ENCODE results near the gene ERCC6L2. TPM values are rescaled to one million over a fixed set of nuclear protein-coding genes. Genes with fewer than 3 reads are reported as not detected.

The ERCC6L2 gene, protein sequence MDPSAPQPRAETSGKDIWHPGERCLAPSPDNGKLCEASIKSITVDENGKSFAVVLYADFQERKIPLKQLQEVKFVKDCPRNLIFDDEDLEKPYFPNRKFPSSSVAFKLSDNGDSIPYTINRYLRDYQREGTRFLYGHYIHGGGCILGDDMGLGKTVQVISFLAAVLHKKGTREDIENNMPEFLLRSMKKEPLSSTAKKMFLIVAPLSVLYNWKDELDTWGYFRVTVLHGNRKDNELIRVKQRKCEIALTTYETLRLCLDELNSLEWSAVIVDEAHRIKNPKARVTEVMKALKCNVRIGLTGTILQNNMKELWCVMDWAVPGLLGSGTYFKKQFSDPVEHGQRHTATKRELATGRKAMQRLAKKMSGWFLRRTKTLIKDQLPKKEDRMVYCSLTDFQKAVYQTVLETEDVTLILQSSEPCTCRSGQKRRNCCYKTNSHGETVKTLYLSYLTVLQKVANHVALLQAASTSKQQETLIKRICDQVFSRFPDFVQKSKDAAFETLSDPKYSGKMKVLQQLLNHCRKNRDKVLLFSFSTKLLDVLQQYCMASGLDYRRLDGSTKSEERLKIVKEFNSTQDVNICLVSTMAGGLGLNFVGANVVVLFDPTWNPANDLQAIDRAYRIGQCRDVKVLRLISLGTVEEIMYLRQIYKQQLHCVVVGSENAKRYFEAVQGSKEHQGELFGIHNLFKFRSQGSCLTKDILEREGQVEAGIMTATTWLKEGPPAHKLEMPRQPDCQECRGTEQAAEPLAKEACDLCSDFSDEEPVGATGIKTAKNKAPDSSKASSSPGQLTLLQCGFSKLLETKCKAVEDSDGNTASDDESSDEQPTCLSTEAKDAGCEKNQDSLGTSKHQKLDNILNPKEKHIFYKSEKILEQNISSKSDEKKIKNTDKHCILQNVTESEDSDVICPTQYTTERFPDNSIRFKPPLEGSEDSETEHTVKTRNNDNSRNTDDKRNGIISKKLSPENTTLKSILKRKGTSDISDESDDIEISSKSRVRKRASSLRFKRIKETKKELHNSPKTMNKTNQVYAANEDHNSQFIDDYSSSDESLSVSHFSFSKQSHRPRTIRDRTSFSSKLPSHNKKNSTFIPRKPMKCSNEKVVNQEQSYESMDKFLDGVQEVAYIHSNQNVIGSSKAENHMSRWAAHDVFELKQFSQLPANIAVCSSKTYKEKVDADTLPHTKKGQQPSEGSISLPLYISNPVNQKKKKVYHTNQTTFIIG (N-terminal part only)
- polyA plus RNA-seq (ENCODE audit: insufficient read depth in 1 of 5, insufficient read length in 5 of 5, low replicate concordance in 1 of 5), result 10 to 100 TPM; 30.3 to 57.2 (median 55.2) TPM
- long read RNA-seq, donor 1, partial matches to known transcripts, result 0 of 2 reads
- long read RNA-seq, donor 1, other reads (novel, unspliced or antisense), result 0 of 2 reads
- long read RNA-seq, donor 2, result 0 reads
- long read RNA-seq, donor 3, partial matches to known transcripts, result 0 of 1 reads
- long read RNA-seq, donor 3, other reads (novel, unspliced or antisense), result 0 of 1 reads
- long read RNA-seq, donor 4, partial matches to known transcripts, result 5 of 6 reads
- long read RNA-seq, donor 4, other reads (novel, unspliced or antisense), result 0 of 6 reads
- long read RNA-seq, donor 5, partial matches to known transcripts, result 5 of 5 reads
- long read RNA-seq, donor 5, other reads (novel, unspliced or antisense), result 0 of 5 reads
- long read RNA-seq, donor 6, partial matches to known transcripts, result 5 of 7 reads
- long read RNA-seq, donor 6, other reads (novel, unspliced or antisense), result 0 of 7 reads
- long read RNA-seq, donor 7, partial matches to known transcripts, result 10 of 11 reads
- long read RNA-seq, donor 7, other reads (novel, unspliced or antisense), result 0 of 11 reads
- long read RNA-seq, donor 8, result 0 reads

DNA sequence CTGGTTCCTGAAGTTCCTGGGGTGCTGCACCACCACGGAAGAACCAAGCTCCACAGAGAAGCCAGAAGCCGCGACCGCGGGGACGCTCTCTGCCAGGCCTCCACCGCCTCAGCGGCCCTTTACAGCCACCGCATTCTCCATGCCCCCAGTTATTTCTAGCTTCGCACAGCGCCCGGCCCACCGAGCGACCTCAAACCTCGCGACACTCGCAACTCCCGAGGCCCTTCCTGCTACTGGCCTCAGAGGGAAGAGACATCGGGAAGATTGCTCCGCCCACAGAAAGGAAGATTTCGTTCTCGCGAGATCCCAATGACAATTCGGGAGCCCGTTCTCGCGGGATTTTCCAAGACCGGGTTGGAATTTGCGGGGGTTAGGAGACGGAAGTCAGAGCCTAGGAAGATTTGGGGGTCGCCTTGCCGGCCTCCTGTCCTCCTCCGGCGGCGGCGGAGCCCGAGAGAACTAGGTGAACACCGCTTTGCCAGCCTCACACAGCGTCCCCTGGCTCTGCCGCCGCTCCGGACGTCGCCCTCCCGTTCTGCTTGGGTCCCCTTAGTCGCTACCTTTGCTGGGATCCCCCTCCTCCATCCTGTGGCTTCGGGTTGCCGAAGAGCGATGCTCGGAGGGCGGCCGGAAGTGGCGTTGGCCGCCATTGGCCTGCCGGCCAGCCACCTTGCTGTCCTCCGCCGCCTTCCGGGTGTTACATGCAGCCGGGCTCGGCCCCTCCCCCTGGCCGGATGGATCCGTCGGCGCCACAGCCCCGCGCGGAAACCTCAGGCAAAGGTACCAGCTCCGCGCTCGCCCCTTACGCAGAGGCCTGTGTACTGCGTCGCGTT lies at the start of gene ERCC6L2:
TSS of gene ERCC6L2 (plus strand) at position 387 of the 833 bp plus-strand sequence. CDS start at position 735, 348 bp downstream.
- peak; percentile 98 to 99 for DNase-seq

DNA sequence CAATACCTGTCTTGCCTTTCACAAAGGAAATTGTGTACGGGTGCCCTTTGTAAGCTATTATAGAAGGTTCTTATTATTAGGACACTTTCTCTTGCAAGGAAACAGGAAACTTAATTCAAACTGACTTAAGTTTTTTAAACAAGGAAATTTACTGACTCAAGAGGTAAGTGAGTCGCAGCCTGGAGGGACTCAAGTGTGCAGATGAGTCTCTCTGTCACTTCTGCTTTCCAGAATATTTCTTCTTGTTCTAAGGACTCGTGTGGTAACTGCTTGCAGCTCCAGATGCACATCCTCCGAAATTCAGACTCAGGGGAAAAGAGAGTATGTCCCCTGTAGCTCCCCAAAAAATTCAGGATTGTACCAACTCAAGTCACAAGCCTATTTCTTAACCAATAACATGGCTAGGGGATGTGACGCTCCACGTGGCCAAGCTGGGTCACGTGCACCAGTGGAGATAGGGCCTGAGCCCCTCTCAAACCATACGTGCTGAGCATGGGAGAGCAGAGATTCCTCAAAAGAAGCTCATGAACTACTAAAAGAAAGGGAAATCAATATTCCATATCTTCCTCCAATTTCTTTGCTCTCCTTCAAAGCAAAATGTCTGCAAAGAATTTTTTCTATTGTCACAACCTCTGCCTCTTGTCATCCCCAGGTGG lies 49.2 kb upstream of the ERCC6L2 start:
- no peak for DNase-seq

DNA sequence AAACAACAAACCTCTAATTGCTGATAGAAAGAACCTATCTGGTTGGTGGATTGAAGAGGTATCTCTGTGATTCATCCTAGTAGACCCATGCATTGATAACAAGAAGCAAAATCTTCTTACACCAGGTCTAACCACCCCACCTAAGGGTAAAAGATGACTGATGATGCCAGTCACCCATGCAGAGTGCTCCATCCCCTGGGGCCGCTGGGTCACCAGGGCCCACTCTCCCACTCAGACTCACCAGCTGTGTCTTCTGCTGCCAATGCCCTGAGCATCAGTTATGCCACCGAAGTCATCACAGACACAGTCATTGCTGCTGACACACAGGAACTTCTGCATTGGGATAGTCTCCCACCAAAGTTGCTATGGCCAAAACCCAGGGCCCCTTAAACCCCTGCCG lies 44.7 kb upstream of the ERCC6L2 start:
- no peak for DNase-seq

DNA sequence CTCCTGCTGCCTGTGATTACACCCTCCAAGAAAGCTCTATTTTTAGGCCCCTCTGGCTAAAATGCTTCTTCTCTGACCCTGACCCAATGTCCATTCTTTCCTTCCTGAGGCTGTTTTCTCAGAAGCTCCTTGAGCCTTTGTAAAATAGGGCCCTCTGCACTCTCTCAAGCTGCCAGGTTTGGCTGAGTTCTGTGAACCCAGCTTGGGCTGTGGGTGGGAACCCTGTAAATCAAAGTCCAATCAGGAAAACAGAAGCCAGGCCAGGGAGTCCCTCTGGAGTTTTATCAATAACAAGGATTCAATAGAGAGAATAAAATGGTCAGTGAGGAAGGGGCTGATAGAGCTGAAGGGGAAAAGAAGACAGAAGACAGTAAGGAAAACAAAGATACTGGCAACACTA lies 43.7 kb upstream of the ERCC6L2 start:
- no peak for DNase-seq

DNA sequence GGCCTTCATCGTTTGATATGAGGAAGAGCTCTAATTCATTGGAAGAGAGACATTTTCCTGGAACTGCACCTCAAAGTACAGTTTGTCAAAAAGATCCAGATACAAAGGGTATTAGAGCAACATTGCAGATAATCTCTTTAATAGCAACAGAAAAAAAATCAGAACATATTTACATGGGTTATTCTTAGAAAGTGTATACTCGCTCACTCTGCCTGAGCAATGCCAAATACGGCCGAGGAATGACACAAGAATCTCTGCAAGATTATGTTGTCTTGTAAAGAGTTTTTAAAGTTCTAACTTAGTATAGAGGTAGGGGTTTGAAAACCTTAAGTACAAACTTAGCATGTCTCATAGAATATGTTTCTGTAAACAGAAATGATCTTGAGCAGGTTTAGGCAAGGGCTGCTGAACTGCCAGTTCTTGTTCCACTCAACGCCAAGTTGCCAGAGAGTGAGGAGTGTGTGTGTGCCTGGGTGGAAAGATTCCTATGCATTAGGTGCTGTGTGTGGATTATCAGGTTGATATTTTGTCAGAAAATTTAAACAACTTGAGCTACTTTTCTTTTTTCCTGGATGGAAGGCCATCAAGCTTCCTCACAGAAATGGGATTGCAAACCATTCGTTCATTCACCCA lies 41.8 kb upstream of the ERCC6L2 start:
- no peak for DNase-seq

DNA sequence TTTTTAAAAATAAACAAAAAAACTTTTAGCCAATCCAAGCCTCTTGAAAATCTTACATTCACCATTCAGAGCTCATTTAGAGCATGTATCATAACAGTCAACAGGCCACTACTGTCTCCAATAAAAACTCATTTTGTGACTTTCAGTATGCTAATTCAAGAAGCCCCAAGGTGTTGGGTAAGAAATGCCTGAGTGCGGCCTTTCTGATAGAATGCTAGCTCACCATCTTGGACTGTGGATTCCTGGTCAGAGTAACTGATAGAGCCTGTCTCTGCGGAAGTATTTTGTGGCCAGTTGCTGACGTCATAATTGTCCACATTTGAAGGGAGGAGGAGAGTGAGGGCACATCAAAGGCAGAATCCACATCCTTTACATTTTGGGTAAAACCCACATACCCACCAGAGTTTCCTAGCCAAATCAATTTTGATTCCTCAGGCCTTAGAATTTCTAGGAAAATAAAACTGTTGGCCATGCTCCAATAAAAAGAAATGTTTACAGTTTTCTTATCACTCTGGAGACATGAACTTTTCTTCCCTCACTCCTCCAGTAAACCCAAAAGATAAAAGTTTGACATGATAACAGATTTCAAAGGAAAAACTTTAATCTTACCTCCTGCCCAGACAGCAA lies 41.1 kb upstream of the ERCC6L2 start:
- peak in 1 of 2 donors; percentile 24 for DNase-seq

DNA sequence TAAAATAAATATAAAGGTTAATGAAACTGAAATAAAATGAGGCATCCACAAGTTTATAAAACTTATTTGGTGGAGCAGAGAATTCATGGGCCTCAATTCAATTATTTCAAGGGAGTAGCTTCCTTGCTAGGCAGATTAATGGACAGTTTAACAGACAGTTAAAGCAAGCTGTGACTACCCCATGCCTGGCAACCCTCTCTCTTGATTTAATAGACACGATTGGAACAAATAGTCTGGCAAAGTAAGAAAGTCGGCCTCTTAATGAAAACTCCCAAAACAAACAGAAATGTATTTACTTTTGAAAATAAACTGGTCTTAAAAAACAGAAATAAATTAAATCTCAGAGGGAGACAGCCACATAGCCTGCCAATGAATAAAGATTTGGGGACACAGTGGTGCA lies 40.1 kb upstream of the ERCC6L2 start:
- no peak for DNase-seq

DNA sequence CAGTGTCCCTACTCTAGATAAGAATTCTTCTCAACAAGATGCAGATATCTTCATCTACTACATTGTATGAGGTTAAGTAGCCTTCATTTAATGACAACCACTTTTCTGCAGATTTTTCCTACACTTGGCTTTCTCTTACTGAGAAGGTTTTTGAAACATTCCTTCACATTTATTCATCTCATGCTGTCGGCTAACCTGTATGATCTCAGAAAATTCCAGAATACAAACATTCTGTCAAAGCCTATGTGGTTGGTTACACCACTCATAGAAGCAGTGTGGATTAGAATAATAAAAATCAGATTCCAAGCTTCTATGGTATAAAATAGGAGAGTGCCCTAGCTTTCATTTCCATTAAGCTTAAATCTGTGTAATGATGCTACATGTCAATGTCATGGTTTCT lies 39.4 kb upstream of the ERCC6L2 start:
- DNase-seq, result no peak

DNA sequence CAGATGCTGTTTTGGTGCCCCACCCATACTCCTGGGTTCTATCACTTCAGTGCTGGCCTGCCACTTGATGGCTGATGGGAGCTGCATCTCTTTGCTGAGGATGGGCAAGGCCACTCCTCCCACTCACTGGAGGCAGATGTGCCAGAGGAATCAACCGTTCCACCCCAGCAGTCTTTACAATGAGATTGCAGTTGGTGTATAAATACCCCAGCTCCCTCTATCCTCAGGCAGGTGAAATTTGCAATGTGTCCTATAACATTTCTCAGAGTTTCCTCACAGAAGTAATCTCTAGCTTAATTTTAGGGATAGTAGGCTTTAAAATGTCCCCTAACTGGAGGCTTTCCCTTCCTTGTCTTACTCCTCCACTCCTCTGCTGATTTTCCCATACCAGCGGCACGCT lies 36.5 kb upstream of the ERCC6L2 start:
- DNase-seq, result no peak

DNA sequence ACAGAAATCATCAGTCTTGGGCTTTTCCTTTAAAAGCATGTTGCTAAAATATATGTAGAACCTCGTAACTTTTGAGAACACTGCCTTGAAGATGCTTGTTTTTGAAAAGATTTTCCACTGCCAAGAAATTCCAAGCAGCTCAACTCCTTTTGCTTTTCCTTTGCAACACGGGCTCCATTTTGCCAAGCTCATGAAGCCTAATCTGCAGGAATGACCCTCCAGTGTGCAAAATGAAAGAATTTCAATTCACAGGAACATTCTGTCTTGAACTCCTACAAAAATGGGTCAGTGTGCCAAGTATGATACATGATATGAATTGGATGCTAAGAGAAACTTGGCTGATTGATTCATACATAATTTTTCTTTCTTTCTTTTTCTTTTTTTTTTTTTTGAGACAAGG lies 35.4 kb upstream of the ERCC6L2 start:
- peak in 1 of 2 donors; percentile 23 for DNase-seq

DNA sequence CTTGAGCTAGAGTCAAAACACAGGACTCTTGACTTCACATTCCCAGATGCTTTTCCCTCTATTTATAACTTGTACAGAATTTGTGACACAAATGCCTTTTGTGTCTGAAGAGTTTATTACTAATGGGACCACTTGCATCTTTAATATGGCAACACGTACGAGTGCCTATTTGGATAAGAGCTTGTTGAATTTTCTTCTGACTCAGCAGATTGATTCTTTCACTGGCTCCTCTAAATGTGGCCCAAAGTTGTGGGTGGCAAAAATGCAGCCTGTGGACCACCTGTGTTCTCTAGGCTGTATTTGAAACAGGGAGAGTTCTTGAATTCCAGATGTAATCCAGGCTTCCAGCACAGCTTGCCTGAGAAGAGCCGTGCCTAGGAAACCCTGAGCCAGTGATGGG lies 34.1 kb upstream of the ERCC6L2 start:
- DNase-seq, result no peak

DNA sequence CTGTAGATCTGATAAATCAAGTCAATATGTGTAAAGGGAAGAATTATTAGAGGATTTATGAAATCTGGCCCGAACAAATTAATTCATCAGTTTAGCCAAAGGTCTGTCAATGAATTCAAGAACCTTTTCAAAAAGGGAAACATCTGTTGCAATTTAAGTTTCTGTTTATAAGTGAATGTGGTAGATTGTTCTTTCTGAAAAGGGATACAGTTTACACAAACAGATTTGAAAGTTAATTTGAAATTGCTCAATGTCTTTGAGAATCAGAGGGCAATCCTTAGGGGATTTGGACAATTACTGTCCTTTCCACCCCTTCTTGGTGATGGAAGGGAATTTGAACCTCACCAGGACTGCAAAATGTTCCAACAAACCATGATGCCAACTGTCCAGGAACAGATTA lies 29.7 kb upstream of the ERCC6L2 start:
- DNase-seq, result no peak

DNA sequence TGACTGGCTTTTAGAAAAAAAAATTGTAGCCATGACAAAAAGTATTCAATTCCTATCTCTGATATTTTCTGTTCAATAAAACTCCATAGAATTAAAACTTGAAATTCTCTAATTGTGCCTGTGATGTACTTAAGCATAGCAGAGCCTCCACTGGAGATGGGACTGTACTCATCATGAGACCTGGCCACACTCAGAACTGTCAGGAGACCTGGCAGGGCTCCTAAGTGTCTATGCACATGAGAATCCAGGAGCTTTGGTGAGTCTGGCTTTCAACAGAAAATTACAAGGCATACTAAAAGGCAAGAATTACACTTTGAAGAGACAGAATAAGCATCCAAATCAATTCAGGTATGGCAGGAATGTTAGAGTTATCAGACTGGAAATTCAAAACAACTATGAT lies 26.7 kb upstream of the ERCC6L2 start:
- DNase-seq, result no peak

DNA sequence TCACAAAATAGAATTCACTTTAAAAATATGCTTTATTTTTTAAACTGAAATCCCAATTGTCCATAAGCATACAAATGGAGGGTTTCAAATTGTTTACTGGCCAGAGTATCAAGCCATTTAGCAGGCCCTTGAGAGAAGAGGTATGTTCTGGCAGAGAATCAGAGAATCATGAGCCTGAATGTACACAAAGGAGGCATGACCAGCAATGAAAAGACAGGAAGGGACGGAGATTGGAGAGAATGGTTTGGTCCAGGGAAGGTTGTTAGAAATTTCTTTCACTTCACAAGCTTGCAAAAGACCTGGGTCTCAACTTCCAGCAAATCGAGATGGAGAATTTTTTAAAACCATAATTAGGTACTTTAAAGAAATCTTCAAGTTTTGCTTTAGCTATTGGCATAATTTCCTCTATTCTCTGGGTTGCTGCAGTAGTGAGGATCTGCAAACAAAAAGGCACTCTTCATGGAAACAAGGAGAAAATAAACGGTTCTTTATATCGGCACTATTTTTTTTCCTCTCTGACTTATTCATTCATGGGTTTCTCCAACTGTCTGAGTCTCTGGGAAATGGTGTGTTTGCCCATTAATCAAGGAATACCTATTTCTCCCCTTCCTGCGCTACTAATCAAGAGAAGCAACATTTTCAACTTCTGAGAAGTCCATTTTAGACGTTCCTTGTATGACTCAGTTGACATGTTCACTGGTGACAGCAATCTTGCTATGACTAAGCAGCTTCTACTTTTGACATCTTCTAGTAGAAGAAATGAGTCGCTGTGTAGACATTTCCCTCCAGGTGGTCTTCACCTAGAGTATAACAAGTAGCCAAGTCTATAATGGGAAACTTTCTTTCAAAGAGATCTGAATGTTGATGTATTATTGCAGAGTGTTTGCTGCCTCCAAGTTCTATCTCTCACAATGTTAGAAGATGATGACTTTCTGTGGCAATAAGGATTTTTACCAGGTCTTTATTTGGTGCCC lies 23.1 kb upstream of the ERCC6L2 start:
- no peak for DNase-seq

DNA sequence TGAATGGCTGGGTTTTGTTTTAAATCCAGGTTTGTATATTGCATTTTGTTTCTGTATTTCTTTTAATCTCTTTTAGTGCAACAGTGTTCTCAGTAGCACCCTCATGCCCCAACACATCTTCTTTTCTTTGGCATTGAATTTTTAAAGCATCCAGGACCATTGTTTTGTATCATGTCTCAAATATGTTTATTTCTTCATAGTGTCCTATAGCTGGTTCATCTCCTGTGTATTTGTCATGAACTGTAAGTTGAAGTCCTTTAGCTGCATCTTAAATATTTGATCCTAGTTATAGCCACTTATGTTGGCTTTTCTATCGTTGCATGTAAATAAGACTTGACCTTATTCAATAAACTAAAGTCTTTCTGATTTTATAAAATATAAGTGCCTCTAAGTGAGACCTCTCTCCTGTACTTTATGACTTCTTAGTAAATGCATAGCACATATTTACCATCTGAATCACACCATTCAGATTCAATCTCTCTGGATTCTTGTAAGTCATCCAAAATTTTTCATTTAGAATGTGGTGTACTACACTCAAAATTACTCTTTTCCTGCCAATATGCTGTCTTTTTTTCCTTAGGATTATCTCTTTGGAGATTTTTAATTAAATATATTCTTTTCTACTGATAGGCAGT lies 21.0 kb upstream of the ERCC6L2 start:
- no peak for DNase-seq

DNA sequence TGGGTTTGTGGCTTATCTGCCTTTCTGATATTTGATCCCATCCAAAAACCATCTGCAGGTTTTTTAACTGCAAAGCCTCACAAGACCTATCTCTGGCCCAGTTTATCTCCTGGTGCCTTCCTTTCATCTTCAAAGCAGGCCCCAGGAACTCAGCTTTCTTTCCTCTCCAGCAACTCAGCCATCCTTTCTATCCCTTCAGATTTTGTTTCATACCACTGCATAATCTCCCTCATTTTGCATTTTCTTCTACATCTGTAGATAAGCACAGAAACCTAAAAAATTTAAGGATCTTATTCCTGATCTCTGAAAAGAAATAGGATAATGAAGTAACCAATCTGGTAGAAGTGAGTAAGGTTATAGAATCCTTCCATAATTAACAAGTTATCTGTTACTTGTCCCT lies 19.5 kb upstream of the ERCC6L2 start:
- no peak for DNase-seq

DNA sequence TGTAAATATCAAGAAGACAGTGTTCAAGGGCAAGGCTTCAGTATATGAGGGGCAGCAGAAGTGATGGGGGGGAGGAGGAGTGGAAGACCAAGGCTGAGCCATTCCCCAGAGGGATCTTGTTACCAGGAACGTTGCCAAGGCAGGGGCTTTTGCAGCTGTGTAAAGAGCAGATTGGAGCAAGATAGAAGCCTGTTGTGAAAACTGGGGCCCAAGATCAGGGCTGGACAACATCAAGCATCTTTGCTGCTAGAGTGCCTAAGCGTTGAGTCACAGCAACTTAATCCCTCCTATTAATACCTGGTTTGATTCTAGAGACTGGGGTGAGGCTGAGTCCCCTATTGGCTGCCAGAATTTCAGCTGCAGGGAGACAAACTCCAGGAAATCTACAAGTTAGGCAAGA lies 18.4 kb upstream of the ERCC6L2 start:
- no peak for DNase-seq
